A549 (cell line): Measurements from ENCODE around the gene TRDMT1. TPM values are rescaled to one million over a fixed set of nuclear protein-coding genes. Genes with fewer than 3 reads are reported as not detected.

Experiments
- ATAC-seq, 2 experiments: fragments of 200-7000 bp in 1 of 2; fragments of >200 bp in 1 of 2; cut with Nextera tagmentation in 1 of 2; cut with Tn5 transposase in 1 of 2; 3 replicates each; pipeline versions ENCODE4 v1.8.0 to v1.9.1; 2018 to 2020; ENCODE audit warnings: mild to moderate bottlenecking in 1 of 2, moderate library complexity in 1 of 2
- CTCF ChIA-PET: fragments of 300-600 bp; sonication (Branson Sonifier 250); formaldehyde crosslinking; extraction: SDS; loops from one replicate; lab custom pipeline; 2021; ENCODE audit warnings: antibody characterized with exemption, inconsistent platforms; lab: Yijun Ruan, JAX
- POLR2A ChIA-PET: fragments of 350-600 bp; formaldehyde crosslinking; extraction: SDS; loops from one replicate; lab custom pipeline; 2021; ENCODE audit warnings: antibody characterized with exemption, inconsistent platforms; lab: Yijun Ruan, JAX
- DNase-seq, 2 experiments: peaks; one replicate each; pipeline versions ENCODE4 v3.0.0 to v3.0.0-alpha.2; 2011 to 2016; ENCODE audit warnings: low read depth in 1 of 2, low spot score in 1 of 2
- FAIRE-seq: peaks from 2 replicates; lab custom pipeline; 2011; peaks lifted over from hg19 to GRCh38; lab: Jason Lieb, UNC
- H3K27ac ChIP-seq, 2 experiments: fragments of >200 bp; sonication (Bioruptor Twin); formaldehyde crosslinking; 3 replicates each; pipeline ENCODE4 v1.5.1; 2016 to 2017
- H3K4me1 ChIP-seq: fragments of >200 bp; sonication (Bioruptor Twin); formaldehyde crosslinking; 3 replicates; pipeline ENCODE4 v1.6.1; 2016
- H3K4me2 ChIP-seq: fragments of >200 bp; sonication (Bioruptor Twin); formaldehyde crosslinking; 3 replicates; pipeline ENCODE4 v1.6.1; 2016
- H3K4me3 ChIP-seq: fragments of >200 bp; sonication (Bioruptor Twin); formaldehyde crosslinking; 3 replicates; pipeline ENCODE4 v1.5.1; 2016
- H3K9me3 ChIP-seq: fragments of >200 bp; sonication (Bioruptor Twin); formaldehyde crosslinking; 3 replicates; pipeline ENCODE4 v1.6.1; 2016
- BHLHE40 ChIP-seq: IDR thresholded peaks from 2 replicates; pipeline ENCODE4 v1.6.1; 2012; ENCODE audit warnings: low read depth, low read length, inconsistent platforms
- CBX8 ChIP-seq: fragments of 200-600 bp; sonication (generic); IDR thresholded peaks from 2 replicates; pipeline ENCODE4 v1.6.1; 2016
- CEBPB ChIP-seq, 2 experiments: fragments of >200 bp in 1 of 2; sonication (Bioruptor Twin) in 1 of 2; formaldehyde crosslinking in 1 of 2; IDR thresholded peaks; 2 replicates each; pipeline ENCODE4 v1.6.1; 2012 to 2016
- CHD2 ChIP-seq: fragments of 150-350 bp; IDR thresholded peaks from 2 replicates; pipeline ENCODE4 v1.6.1; 2014; ENCODE audit warnings: low read length; ENCODE audit not compliant: partially characterized antibody
- E2F6 ChIP-seq: IDR thresholded peaks from 2 replicates; pipeline ENCODE4 v1.6.1; 2012; ENCODE audit warnings: low read depth, borderline replicate concordance
- ESRRA ChIP-seq: fragments of 150-350 bp; IDR thresholded peaks from 2 replicates; pipeline ENCODE4 v1.6.1; 2014; ENCODE audit warnings: mild to moderate bottlenecking, low read length, borderline replicate concordance
- FOSB ChIP-seq: fragments of 250-450 bp; sonication (Bioruptor Pico); IDR thresholded peaks from 2 replicates; pipeline ENCODE4 v1.5.0; 2020; ENCODE audit warnings: mild to moderate bottlenecking, moderate library complexity
- FOSL2 ChIP-seq, 2 experiments: fragments of 450-650 bp in 1 of 2; fragments of >200 bp in 1 of 2; sonication (Bioruptor Twin) in 1 of 2; formaldehyde crosslinking; IDR thresholded peaks; 2 replicates each; pipeline versions ENCODE4 v1.5.0 to v1.6.1; 2016 to 2020; ENCODE audit warnings: mild to moderate bottlenecking in 1 of 2, moderate library complexity in 1 of 2
- GATA3 ChIP-seq: IDR thresholded peaks from 2 replicates; pipeline ENCODE4 v1.6.1; 2012; ENCODE audit warnings: borderline replicate concordance
- HDAC2 ChIP-seq: fragments of 200-600 bp; sonication (generic); IDR thresholded peaks from 2 replicates; pipeline ENCODE4 v1.6.1; 2016
- HES2 ChIP-seq: fragments of >200 bp; sonication (Bioruptor Twin); formaldehyde crosslinking; IDR thresholded peaks from 2 replicates; pipeline ENCODE4 v1.6.1; 2016
- HMGXB4 ChIP-seq: fragments of 250-450 bp; sonication (Bioruptor Pico); IDR thresholded peaks from 2 replicates; pipeline ENCODE4 v1.5.0; 2021; ENCODE audit warnings: mild to moderate bottlenecking, moderate library complexity, borderline replicate concordance
- HOXA7 ChIP-seq: fragments of 250-450 bp; sonication (Bioruptor Pico); IDR thresholded peaks from 2 replicates; pipeline ENCODE4 v1.5.0; 2020; ENCODE audit warnings: mild to moderate bottlenecking, moderate library complexity
- JUN ChIP-seq, 2 experiments: fragments of >200 bp; sonication (Bioruptor Twin); formaldehyde crosslinking; IDR thresholded peaks; 2 replicates in 1 of 2; 3 replicates in 1 of 2; pipeline ENCODE4 v1.6.1; 2016 to 2017
- JUNB ChIP-seq: fragments of >200 bp; sonication (Bioruptor Twin); formaldehyde crosslinking; IDR thresholded peaks from 2 replicates; pipeline ENCODE4 v1.6.1; 2016
- MAFK ChIP-seq: fragments of 450-650 bp; IDR thresholded peaks from 2 replicates; pipeline ENCODE4 v1.6.1; 2014; ENCODE audit not compliant: partially characterized antibody
- MAX ChIP-seq: IDR thresholded peaks from 2 replicates; pipeline ENCODE4 v1.6.1; 2012
- MAZ ChIP-seq: fragments of 150-350 bp; IDR thresholded peaks from 2 replicates; pipeline ENCODE4 v1.6.1; 2014; ENCODE audit warnings: antibody characterized with exemption, low read depth, low read length, borderline replicate concordance
- MYC ChIP-seq: IDR thresholded peaks from 2 replicates; pipeline ENCODE4 v1.6.1; 2012; ENCODE audit warnings: mild to moderate bottlenecking, inconsistent platforms, low read length, improper control_type of control experiment, borderline replicate concordance
- NFE2L2 ChIP-seq: fragments of 150-350 bp; conservative IDR thresholded peaks from 2 replicates; pipeline ENCODE4 v1.6.1; 2014; ENCODE audit warnings: low read length
- NPAS2 ChIP-seq: fragments of 250-450 bp; sonication (Bioruptor Pico); IDR thresholded peaks from 2 replicates; pipeline ENCODE4 v1.8.0; 2022; ENCODE audit warnings: mild to moderate bottlenecking, moderate library complexity, borderline replicate concordance
- NR3C1 ChIP-seq: fragments of >200 bp; sonication (Bioruptor Twin); formaldehyde crosslinking; IDR thresholded peaks from 3 replicates; pipeline ENCODE4 v1.6.1; 2017
- PBX3 ChIP-seq: IDR thresholded peaks from 2 replicates; pipeline ENCODE4 v1.6.1; 2012
- PHF8 ChIP-seq: fragments of 200-600 bp; sonication (generic); IDR thresholded peaks from 2 replicates; pipeline ENCODE4 v1.6.1; 2016; ENCODE audit warnings: low read depth, mild to moderate bottlenecking, antibody characterized with exemption, moderate library complexity, borderline replicate concordance
- RARB ChIP-seq: fragments of 250-450 bp; sonication (Bioruptor Pico); IDR thresholded peaks from 2 replicates; pipeline ENCODE4 v1.8.0; 2021; ENCODE audit warnings: mild to moderate bottlenecking, moderate library complexity
- RCOR1 ChIP-seq: fragments of 150-350 bp; IDR thresholded peaks from 2 replicates; pipeline ENCODE4 v1.6.1; 2014; ENCODE audit warnings: antibody characterized with exemption, low read length, low read depth
- RFX5 ChIP-seq: fragments of 450-650 bp; IDR thresholded peaks from 2 replicates; pipeline ENCODE4 v1.7.1; 2014; ENCODE audit warnings: antibody characterized with exemption, mild to moderate bottlenecking, moderate library complexity
- RNF2 ChIP-seq: fragments of 200-600 bp; sonication (generic); IDR thresholded peaks from 2 replicates; pipeline ENCODE4 v1.6.1; 2016; ENCODE audit warnings: low read depth, mild to moderate bottlenecking, antibody characterized with exemption, moderate library complexity, borderline replicate concordance
- SMC3 ChIP-seq: fragments of >200 bp; sonication (Bioruptor Twin); formaldehyde crosslinking; IDR thresholded peaks from 3 replicates; pipeline ENCODE4 v1.6.1; 2018; ENCODE audit warnings: inconsistent platforms
- SREBF2 ChIP-seq: fragments of 450-650 bp; IDR thresholded peaks from 2 replicates; pipeline ENCODE4 v1.6.1; 2014; ENCODE audit warnings: mild to moderate bottlenecking, moderate library complexity
- TFCP2L1 ChIP-seq: fragments of 250-450 bp; sonication (Bioruptor Pico); IDR thresholded peaks from 2 replicates; pipeline ENCODE4 v1.5.0; 2021; ENCODE audit warnings: mild to moderate bottlenecking
- TP53 ChIP-seq: fragments of 250-450 bp; sonication (Bioruptor Pico); IDR thresholded peaks from 2 replicates; pipeline ENCODE4 v1.5.0; 2021; ENCODE audit warnings: mild to moderate bottlenecking, moderate library complexity
- ZFP36 ChIP-seq: fragments of 450-650 bp; IDR thresholded peaks from 2 replicates; pipeline ENCODE4 v1.6.1; 2014; ENCODE audit warnings: borderline replicate concordance; ENCODE audit not compliant: partially characterized antibody
- ZNF302 ChIP-seq: fragments of 250-450 bp; sonication (Bioruptor Pico); IDR thresholded peaks from 2 replicates; pipeline ENCODE4 v1.9.0; 2021; ENCODE audit warnings: inconsistent platforms, mild to moderate bottlenecking, moderate library complexity
- ZSCAN20 ChIP-seq: fragments of 250-450 bp; sonication (Bioruptor Pico); IDR thresholded peaks from 2 replicates; pipeline ENCODE4 v1.8.0; 2022; ENCODE audit warnings: mild to moderate bottlenecking, moderate library complexity
- WGBS: methylation state at CpG from one replicate; pipeline ENCODE4 v1.1.6; 2017; ENCODE audit errors: missing lambda C conversion rate; 5-methylcytosine and 5-hydroxymethylcytosine counted together
- polyA plus RNA-seq, 4 experiments: library from polyadenylated mRNA; depleted of rRNA in 3 of 4; stranded (reverse); fragments of >200 nt; fragmentation: RNase III in 1 of 4; extraction: RNeasy Plus Mini Kit Qiagen cat#74134 plus additional on column Dnase treatment in 1 of 4; gene quantifications; 2 replicates in 3 of 4; 3 replicates in 1 of 4; pipeline ENCODE4 v1.2.3, GENCODE V29; 2011 to 2017

The TRDMT1 gene
- polyA plus RNA-seq, 2 of the 4 experiments (the other 2 are of a cell fraction) = 2.4 to 7.4 TPM

GRCh38 chr10:17216217-17216900 lies 14.9 kb upstream of the TRDMT1 start:
- DNase-seq (peak; percentile 83 to 88), ATAC-seq (peak; percentile 91 to 93)
- TF ChIP-seq CHD2 (no peak), NFE2L2 (no peak), ESRRA (no peak), PHF8 (no peak), ZFP36 (no peak), MAFK (peak; percentile 5), TP53 (CRISPR knock-in tag) (no peak), RCOR1 (no peak), CEBPB (IDR thresholded peaks at IDR 0.05) (peak; percentile 23 to 40; a peak in 3 of 4 replicates), ZNF302 (no peak), BHLHE40 (no peak), RARB (CRISPR knock-in tag) (no peak), HOXA7 (CRISPR knock-in tag) (0 out of 2 replicates have a peak, but pooled peaks have one; percentile 51), E2F6 (no peak), CBX8 (no peak), JUN (IDR thresholded peaks at IDR 0.05) (no peak), MAX (no peak), HES2 (no peak), HMGXB4 (CRISPR knock-in tag) (no peak), MYC (no peak), RFX5 (no peak), GATA3 (no peak), MAZ (no peak), RNF2 (no peak), NPAS2 (no peak), TFCP2L1 (CRISPR knock-in tag) (no peak), NR3C1 (no peak), JUNB (peak; percentile 70), ZSCAN20 (CRISPR knock-in tag) (no peak), FOSB (CRISPR knock-in tag) (no peak), HDAC2 (no peak), SREBF2 (no peak), SMC3 (no peak), FOSL2 (IDR thresholded peaks at IDR 0.05) (peak; percentile 72), FOSL2 (CRISPR knock-in tag; IDR thresholded peaks at IDR 0.05) (peak; percentile 94), PBX3 (no peak)
- TF ChIP-seq, all 56 proteins: peak for 5
- CTCF ChIA-PET = interaction anchor here (0.7 to 1.2 kb wide), 4 partner anchors 10 to 266 kb away, joined by 3 to 4 read pairs (median 3); no protein-coding TSS in a partner anchor
- POLR2A ChIA-PET = interaction anchor here (2.0 to 2.5 kb wide), 2 partner anchors 13 to 16 kb away, joined by 11 to 26 read pairs; partner anchors contain the start of genes TRDMT1 and VIM
- FAIRE-seq = peak; percentile 90
- peak overlapping the region; percentile 60 for H3K4me2 ChIP-seq
- no peak overlapping the region for H3K4me3 ChIP-seq
- peak overlapping the region; percentile 58 to 86; a peak in 5 of 6 replicates for H3K27ac ChIP-seq
- no peaks in the 10 kb centered on the region for H3K9me3 ChIP-seq
- 90% methylated on average over 5 of the region's 5 CpGs for WGBS
- H3K4me1 ChIP-seq = peaks cover 55% of the 10 kb centered on the region
